Prostate gland (tissue), 2 donors: ENCODE measurements around the gene ZFHX2. TPM values are rescaled to one million over a fixed set of nuclear protein-coding genes. Genes with fewer than 3 reads are reported as not detected.

Source experiments
- DNase-seq: peaks from one replicate; pipeline ENCODE4 v3.0.0-alpha.2; 2019; ENCODE audit warnings: low spot score
- H3K27ac ChIP-seq, 2 donors: fragments of 200-600 bp; sonication (generic); 2 replicates each; pipeline ENCODE4 v1.5.1; 2017 to 2019
- H3K27me3 ChIP-seq: fragments of 200-600 bp; sonication (generic); replicated peaks from 2 replicates; pipeline ENCODE4 v1.5.1; 2019; ENCODE audit not compliant: insufficient read depth
- H3K36me3 ChIP-seq, 2 donors: fragments of 200-600 bp; sonication (generic); 1 replicate in 1 of 2; 2 replicates in 1 of 2; pipeline versions ENCODE4 v1.5.1 to v1.8.1; 2017 to 2019
- H3K4me1 ChIP-seq: fragments of 200-600 bp; sonication (generic); replicated peaks from 2 replicates; pipeline ENCODE4 v1.5.1; 2019
- H3K4me3 ChIP-seq, 2 donors: fragments of 200-600 bp; sonication (generic); 2 replicates each; pipeline ENCODE4 v1.5.1; 2017 to 2019
- H3K9me3 ChIP-seq: fragments of 200-600 bp; sonication (generic); 2 replicates; pipeline ENCODE4 v1.5.1; 2017
- POLR2A ChIP-seq: fragments of 450-650 bp; IDR thresholded peaks from one replicate; pipeline ENCODE4 v1.6.1; 2016; ENCODE audit warnings: antibody characterized with exemption, mild to moderate bottlenecking
- POLR2AphosphoS5 ChIP-seq: sonication (generic); formaldehyde crosslinking; IDR thresholded peaks from one replicate; pipeline ENCODE4 v1.6.1; 2017; ENCODE audit warnings: antibody characterized with exemption
- WGBS: methylation state at CpG from one replicate; pipeline ENCODE4 v1.1.5; 2018; 5-methylcytosine and 5-hydroxymethylcytosine counted together
- intact Hi-C: fragments of 100-400 bp; cut with DNase I; formaldehyde crosslinking; loops from one replicate; pipeline ENCODE4 v1.14.2; 2022
- total RNA-seq, 2 donors: library from RNA; depleted of rRNA; stranded (reverse); fragments of >200 nt; gene quantifications; one replicate each; pipeline ENCODE4 v1.1.0, GENCODE V29; 2016
- TF ChIP-seq, protein P1 (sequence below), 4 experiments: fragments of 200-600 bp in 2 of 4; fragments of 450-650 bp in 2 of 4; sonication (generic) in 2 of 4; IDR thresholded peaks; 1 replicate in 3 of 4; 2 replicates in 1 of 4; pipeline ENCODE4 v1.5.1; 2016 to 2019; ENCODE audit warnings: antibody characterized with exemption in 4 of 4, mild to moderate bottlenecking in 2 of 4, moderate library complexity in 2 of 4

ZFHX2 gene
- total RNA-seq, 2 donors from 2014 or later = 2.5 to 3.1 TPM

DNA sequence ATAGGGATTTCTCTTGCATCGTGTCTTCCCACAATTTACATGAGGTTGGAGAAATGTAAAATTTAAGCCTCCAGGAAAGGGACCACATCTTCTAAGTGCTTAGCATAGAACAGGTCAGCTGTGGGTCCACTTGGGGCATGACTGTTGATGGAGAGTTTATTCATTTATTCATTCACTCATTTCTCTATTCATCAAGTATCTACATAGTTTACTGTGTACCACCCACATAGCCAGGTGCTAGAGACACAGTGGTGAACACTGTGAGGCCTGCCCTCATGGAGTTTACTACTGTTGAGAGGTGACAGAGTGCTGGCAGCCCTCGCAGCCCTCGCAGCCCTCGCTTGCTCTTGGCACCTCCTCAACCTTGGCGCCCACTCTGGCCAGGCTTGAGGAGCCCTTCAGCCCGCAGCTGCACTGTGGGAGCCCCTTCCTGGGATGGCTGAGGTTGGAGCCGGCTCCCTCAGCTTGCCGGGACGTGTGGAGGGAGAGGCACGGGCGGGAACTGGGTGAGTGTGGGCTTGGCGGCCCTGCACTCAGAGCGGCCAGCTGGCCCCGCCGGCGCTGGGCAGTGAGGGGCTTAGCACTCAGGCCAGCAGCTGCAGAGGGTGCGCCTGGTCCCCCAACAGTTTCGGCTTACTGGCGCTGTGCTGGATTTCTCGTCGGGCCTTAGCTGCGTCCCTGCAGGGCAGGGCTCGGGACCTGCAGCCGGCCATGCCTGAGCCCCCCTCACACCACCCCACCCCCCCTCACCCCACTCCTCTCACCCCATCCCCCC is 28.8 kb upstream of the ZFHX2 start:
- Histone ChIP-seq H3K36me3 (no peaks in the 10 kb centered on the region), H3K27ac (no peak overlapping the region), H3K4me3 (no peak overlapping the region), H3K9me3 (no peaks in the 10 kb centered on the region), H3K4me1 (no peaks in the 10 kb centered on the region), H3K27me3 (peaks cover 21% of the 10 kb centered on the region)
- no peak for DNase-seq
- TF ChIP-seq POLR2A (no peak), POLR2AphosphoS5 (no peak)
- TF ChIP-seq, protein P1, sequence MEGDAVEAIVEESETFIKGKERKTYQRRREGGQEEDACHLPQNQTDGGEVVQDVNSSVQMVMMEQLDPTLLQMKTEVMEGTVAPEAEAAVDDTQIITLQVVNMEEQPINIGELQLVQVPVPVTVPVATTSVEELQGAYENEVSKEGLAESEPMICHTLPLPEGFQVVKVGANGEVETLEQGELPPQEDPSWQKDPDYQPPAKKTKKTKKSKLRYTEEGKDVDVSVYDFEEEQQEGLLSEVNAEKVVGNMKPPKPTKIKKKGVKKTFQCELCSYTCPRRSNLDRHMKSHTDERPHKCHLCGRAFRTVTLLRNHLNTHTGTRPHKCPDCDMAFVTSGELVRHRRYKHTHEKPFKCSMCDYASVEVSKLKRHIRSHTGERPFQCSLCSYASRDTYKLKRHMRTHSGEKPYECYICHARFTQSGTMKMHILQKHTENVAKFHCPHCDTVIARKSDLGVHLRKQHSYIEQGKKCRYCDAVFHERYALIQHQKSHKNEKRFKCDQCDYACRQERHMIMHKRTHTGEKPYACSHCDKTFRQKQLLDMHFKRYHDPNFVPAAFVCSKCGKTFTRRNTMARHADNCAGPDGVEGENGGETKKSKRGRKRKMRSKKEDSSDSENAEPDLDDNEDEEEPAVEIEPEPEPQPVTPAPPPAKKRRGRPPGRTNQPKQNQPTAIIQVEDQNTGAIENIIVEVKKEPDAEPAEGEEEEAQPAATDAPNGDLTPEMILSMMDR (IDR thresholded peaks at IDR 0.05) = no peak
- WGBS = 87% methylated on average over 24 of the region's 24 CpGs
- intact Hi-C loops = no loop called here

DNA sequence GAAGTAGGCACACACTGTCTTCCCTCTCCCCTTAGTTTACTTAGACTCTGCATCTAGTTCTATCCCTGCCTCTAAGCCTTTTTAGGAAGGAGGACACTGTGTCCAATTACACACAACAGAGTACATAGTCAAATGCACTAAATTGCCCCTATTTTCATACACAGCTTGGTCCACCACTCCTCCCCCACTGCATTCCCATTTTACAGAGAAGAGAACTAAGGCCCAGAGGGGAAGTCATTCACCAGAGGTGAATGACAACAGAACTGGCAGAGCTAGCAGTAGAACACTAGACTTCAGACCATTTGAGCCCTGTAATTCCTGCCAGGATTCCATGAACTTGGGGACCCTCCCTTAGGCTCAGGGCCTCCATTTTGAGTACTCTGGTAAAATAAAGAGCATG is 28.2 kb upstream of the ZFHX2 start:
- H3K4me3 ChIP-seq = no peak overlapping the region
- no peaks in the 10 kb centered on the region for H3K4me1 ChIP-seq
- intact Hi-C loops = no loop called here
- TF ChIP-seq POLR2AphosphoS5 (no peak), POLR2A (no peak)
- TF ChIP-seq, protein P1 (IDR thresholded peaks at IDR 0.05) = no peak
- H3K27ac ChIP-seq = no peak overlapping the region
- H3K36me3 ChIP-seq = no peaks in the 10 kb centered on the region
- no peak for DNase-seq
- H3K9me3 ChIP-seq = no peaks in the 10 kb centered on the region
- peaks cover 22% of the 10 kb centered on the region for H3K27me3 ChIP-seq

DNA sequence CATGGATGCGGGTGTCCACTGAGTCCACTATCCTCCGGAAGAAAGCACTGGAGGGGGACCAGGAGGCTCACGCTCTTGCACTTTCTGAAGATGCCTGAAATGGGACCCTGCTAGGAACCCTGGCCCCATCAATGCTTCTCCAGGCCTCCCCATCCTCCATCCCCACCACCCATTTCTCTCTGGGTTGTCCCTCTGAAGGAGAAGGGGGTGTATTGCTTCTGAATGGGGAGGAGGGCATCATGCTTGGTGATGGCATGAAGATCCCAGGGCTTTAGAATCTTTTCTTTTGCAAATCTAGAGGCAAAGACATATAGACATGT is 27.7 kb upstream of the ZFHX2 start:
- Histone ChIP-seq H3K4me1 (no peaks in the 10 kb centered on the region), H3K4me3 (no peak overlapping the region), H3K27ac (peak overlapping the region in 1 of 2 donors; percentile 50), H3K27me3 (peaks cover 22% of the 10 kb centered on the region), H3K36me3 (no peaks in the 10 kb centered on the region), H3K9me3 (no peaks in the 10 kb centered on the region)
- intact Hi-C loops = no loop called here
- TF ChIP-seq POLR2A (no peak), POLR2AphosphoS5 (no peak)
- TF ChIP-seq, protein P1 (IDR thresholded peaks at IDR 0.05) = no peak
- 46% methylated on average over 3 of the region's 3 CpGs for WGBS
- no peak for DNase-seq

DNA sequence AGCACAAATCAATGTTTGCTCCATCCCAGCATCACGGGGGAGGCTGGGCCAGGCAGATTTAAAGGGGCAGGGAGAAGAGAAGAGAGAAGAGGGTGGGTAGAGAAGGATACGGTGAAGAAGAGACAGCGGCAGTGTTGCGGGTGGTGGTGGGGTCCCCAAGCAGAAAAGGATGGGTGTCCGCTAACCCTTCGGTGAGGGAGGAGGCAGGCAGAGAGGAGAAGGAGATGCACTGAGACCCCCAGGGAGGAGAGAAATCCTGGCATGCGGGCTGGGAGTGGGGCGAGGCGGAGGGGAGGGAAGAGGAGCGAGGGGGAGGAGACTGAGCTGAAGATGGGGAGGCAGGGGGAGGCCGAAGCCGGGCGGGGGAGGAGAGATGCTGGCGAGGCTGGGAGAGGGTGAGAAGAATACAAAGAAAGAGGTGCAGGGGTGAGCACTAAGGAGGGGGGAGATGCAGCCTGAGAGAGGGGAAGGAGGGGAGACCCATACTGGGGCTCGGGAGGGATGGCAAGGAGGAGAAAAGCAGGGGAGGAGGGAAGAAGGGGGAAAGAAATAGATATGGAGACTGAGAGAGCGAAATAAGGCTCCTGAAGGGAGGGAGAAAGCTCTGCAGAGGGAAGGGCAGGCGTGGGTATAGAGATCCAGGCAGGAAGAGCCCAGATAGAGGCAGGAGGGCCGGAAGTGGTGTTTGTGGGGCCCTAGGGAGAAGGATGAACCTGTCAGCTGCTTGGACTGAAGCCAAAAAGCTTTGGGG is 27.2 kb upstream of the ZFHX2 start, which contains the start of gene JPH4:
JPH4 (minus strand) TSS at position 231 of the 751 bp plus-strand sequence. CDS start 1,337 bp downstream, outside the sequence.
- DNase-seq = no peak

More for the DNA sequence above, 27.2 kb upstream of the ZFHX2 start, which contains the start of gene JPH4:
- H3K27ac ChIP-seq = peak within 1 kb of the TSS; percentile 26 to 50
- no peaks in the 10 kb centered on the region for H3K36me3 ChIP-seq
- intact Hi-C loops = no loop called here
- H3K4me3 ChIP-seq = peak within 1 kb of the TSS; percentile 20 to 25
- H3K9me3 ChIP-seq = no peaks in the 10 kb centered on the region
- H3K27me3 ChIP-seq = peaks cover 22% of the 10 kb centered on the region
- TF ChIP-seq, protein P1 (IDR thresholded peaks at IDR 0.05) = no peak
- TF ChIP-seq POLR2AphosphoS5 (no peak), POLR2A (no peak)
- 15% methylated on average over 18 of the region's 18 CpGs for WGBS
- H3K4me1 ChIP-seq = no peaks in the 10 kb centered on the region
